IPS-NIHi11 (cell line): Measurements from ENCODE around the gene ACP2.
"Not testable (repeated sequence)": the region's sequence is repeated elsewhere in the genome, so short reads cannot be mapped to it uniquely, and the experiment has no call there.

Source experiments
- DNase-seq: peaks from one replicate; pipeline ENCODE4 v3.0.0; 2012; ENCODE audit warnings: mixed read lengths, low spot score

The ACP2 gene

GRCh38 chr11:47204637-47204989 is 44.0 kb downstream of the ACP2 start:
- DNase-seq, result peak; percentile 44

- no peak for DNase-seq
Observed at GRCh38 chr11:47202576-47202975, 46.0 kb downstream of the ACP2 start.

- no peak for DNase-seq
Observed at GRCh38 chr11:47201015-47201414, 47.6 kb downstream of the ACP2 start.

- DNase-seq, result not testable (repeated sequence)
Observed at GRCh38 chr11:47198161-47198560, 50.5 kb downstream of the ACP2 start.

GRCh38 chr11:47192111-47192510 is 56.5 kb downstream of the ACP2 start:
- DNase-seq, result no peak

GRCh38 chr11:47191137-47191536 is 57.5 kb downstream of the ACP2 start:
- DNase-seq, result not testable (repeated sequence)
